Thoracic aorta (tissue), 2 donors: ENCODE data around the gene TET3. TPM values are rescaled to one million over a fixed set of nuclear protein-coding genes. Genes with fewer than 3 reads are reported as not detected.
A peak's percentile ranks its signal among the peaks of the same experiment; 100 is the strongest.

Experiments used
- ATAC-seq: fragments of 150-250 bp; one replicate; pipeline ENCODE4 v1.8.0; 2017; ENCODE audit warnings: low read depth; ENCODE audit not compliant: insufficient number of reproducible peaks, low FRiP score
- DNase-seq: peaks from one replicate; pipeline ENCODE4 v3.0.0-alpha.2; 2020; ENCODE audit warnings: low spot score
- H3K27ac ChIP-seq, 2 donors: fragments of 200-600 bp; sonication (generic); 1 replicate in 1 of 2; 2 replicates in 1 of 2; pipeline ENCODE4 v1.5.1; 2016; ENCODE audit warnings: mild to moderate bottlenecking in 2 of 2, moderate library complexity in 2 of 2
- H3K27me3 ChIP-seq: fragments of 200-600 bp; sonication (generic); replicated peaks from 2 replicates; pipeline ENCODE4 v1.6.0; 2016; ENCODE audit warnings: mild to moderate bottlenecking; ENCODE audit not compliant: insufficient read depth
- H3K36me3 ChIP-seq: fragments of 200-600 bp; sonication (generic); one replicate; pipeline ENCODE4 v1.5.1; 2016
- H3K4me1 ChIP-seq, 2 donors: fragments of 200-600 bp; sonication (generic); 1 replicate in 1 of 2; 2 replicates in 1 of 2; pipeline versions ENCODE4 v1.5.1 to v1.6.0; 2016; ENCODE audit warnings: low read depth in 2 of 2, mild to moderate bottlenecking in 1 of 2; ENCODE audit not compliant: control insufficient read depth in 1 of 2
- H3K4me3 ChIP-seq: fragments of 200-600 bp; sonication (generic); 2 replicates; pipeline ENCODE4 v1.5.1; 2016; ENCODE audit warnings: mild to moderate bottlenecking
- H3K9me3 ChIP-seq: fragments of 200-600 bp; sonication (generic); 2 replicates; pipeline ENCODE4 v1.5.1; 2016
- CTCF ChIP-seq: fragments of 200-600 bp; sonication (generic); IDR thresholded peaks from one replicate; pipeline ENCODE4 v1.5.1; 2019; ENCODE audit warnings: antibody characterized with exemption
- total RNA-seq, 2 donors: library from RNA; depleted of rRNA; stranded (reverse); fragments of >200 nt; gene quantifications; one replicate each; pipeline versions ENCODE4 v1.1.0 to v1.2.3, GENCODE V29; 2016

TET3 gene
- total RNA-seq = 10 to 100 TPM in 1 of 2 donors, 1 to 10 TPM in 1; 8.7 to 15.8 TPM

- Histone ChIP-seq H3K27ac (no peak within 1 kb of the TSS), H3K36me3 (no peaks in the 10 kb centered on the region), H3K27me3 (no peaks in the 10 kb centered on the region), H3K4me1 (peaks cover 29 to 68% of the 10 kb centered on the region in 2 donors), H3K4me3 (peak within 1 kb of the TSS; percentile 78), H3K9me3 (no peaks in the 10 kb centered on the region)
- ATAC-seq = no peak
- TF ChIP-seq CTCF = no peak
- no peak for DNase-seq
These were observed at the start of gene TET3 for GRCh38 chr2:73984203-73984921. TET3 (plus strand) TSS chr2:73984910; CDS start chr2:73986404, 1,494 bp downstream.

GRCh38 chr2:73935641-73936040 is 49.1 kb upstream of the TET3 start:
- Histone ChIP-seq H3K4me1 (peaks cover 0 to 19% of the 10 kb centered on the region in 2 donors), H3K4me3 (no peak overlapping the region), H3K27ac (no peak overlapping the region), H3K9me3 (no peaks in the 10 kb centered on the region), H3K36me3 (peaks cover 5% of the 10 kb centered on the region), H3K27me3 (no peaks in the 10 kb centered on the region)
- no peak for DNase-seq
- no peak for ATAC-seq
- TF ChIP-seq CTCF = no peak

GRCh38 chr2:73937103-73937885 is 47.4 kb upstream of the TET3 start:
- ATAC-seq (no peak), DNase-seq (no peak)
- Histone ChIP-seq H3K4me3 (no peak overlapping the region), H3K36me3 (peaks cover 6% of the 10 kb centered on the region), H3K9me3 (no peaks in the 10 kb centered on the region), H3K27me3 (no peaks in the 10 kb centered on the region), H3K27ac (no peak overlapping the region), H3K4me1 (peaks cover 0 to 19% of the 10 kb centered on the region in 2 donors)
- TF ChIP-seq CTCF = no peak

- Histone ChIP-seq H3K4me3 (no peak overlapping the region), H3K9me3 (no peaks in the 10 kb centered on the region), H3K4me1 (peaks cover 0 to 19% of the 10 kb centered on the region in 2 donors), H3K27ac (no peak overlapping the region), H3K36me3 (peaks cover 2% of the 10 kb centered on the region), H3K27me3 (no peaks in the 10 kb centered on the region)
- no peak for DNase-seq
- no peak for ATAC-seq
- TF ChIP-seq CTCF = no peak
These were observed 46.8 kb upstream of the TET3 start for GRCh38 chr2:73937899-73938298.

- Histone ChIP-seq H3K9me3 (no peaks in the 10 kb centered on the region), H3K4me1 (peaks cover 0 to 19% of the 10 kb centered on the region in 2 donors), H3K27ac (no peak overlapping the region), H3K36me3 (peaks cover 2% of the 10 kb centered on the region), H3K4me3 (no peak overlapping the region), H3K27me3 (no peaks in the 10 kb centered on the region)
- ATAC-seq (no peak), DNase-seq (no peak)
- TF ChIP-seq CTCF = no peak
These were observed 45.9 kb upstream of the TET3 start for GRCh38 chr2:73938718-73939352.
